ENCODE measurements around the gene ITCH.

ITCH gene

GRCh38 chr20:34363062-34363464 is at the start of gene ITCH:
ITCH (plus strand) TSS chr20:34363273; CDS start chr20:34393812, 30,539 bp downstream.
- TF ChIP-seq, protein P1, sequence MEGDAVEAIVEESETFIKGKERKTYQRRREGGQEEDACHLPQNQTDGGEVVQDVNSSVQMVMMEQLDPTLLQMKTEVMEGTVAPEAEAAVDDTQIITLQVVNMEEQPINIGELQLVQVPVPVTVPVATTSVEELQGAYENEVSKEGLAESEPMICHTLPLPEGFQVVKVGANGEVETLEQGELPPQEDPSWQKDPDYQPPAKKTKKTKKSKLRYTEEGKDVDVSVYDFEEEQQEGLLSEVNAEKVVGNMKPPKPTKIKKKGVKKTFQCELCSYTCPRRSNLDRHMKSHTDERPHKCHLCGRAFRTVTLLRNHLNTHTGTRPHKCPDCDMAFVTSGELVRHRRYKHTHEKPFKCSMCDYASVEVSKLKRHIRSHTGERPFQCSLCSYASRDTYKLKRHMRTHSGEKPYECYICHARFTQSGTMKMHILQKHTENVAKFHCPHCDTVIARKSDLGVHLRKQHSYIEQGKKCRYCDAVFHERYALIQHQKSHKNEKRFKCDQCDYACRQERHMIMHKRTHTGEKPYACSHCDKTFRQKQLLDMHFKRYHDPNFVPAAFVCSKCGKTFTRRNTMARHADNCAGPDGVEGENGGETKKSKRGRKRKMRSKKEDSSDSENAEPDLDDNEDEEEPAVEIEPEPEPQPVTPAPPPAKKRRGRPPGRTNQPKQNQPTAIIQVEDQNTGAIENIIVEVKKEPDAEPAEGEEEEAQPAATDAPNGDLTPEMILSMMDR (IDR thresholded peaks at IDR 0.05; ENCODE audit: insufficient read depth, low read depth, low read length, missing control alignments): no peak
- DNase-seq (ENCODE audit: low read depth): peak; percentile 96
- H3K4me3 ChIP-seq (ENCODE audit: low read depth, low read length): peak within 1 kb of the TSS; percentile 88

DNA sequence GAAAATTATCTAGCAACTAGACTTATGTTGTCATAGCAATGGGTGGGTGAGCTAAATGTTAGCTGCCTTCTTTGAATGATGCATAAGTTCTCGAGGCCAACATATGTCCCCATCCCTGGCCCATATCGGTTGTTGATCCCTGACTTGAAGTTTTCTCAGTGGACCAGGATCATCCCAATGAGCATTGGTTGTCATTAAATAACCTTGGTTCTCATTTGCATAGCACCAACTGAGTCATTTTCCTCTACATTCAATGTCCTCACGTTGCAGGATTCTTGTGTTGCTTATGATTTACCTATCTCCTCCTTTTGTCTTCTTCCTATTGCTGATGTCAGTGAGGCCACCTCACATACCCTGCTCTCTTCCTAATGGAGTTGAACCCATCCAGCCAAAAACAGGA is 47.8 kb upstream of the ITCH start:
- TF ChIP-seq, protein P1 (IDR thresholded peaks at IDR 0.05; ENCODE audit: insufficient read depth, low read depth, low read length, missing control alignments): no peak
- no peak for DNase-seq (ENCODE audit: low read depth)
- H3K4me3 ChIP-seq (ENCODE audit: low read depth, low read length): no peak overlapping the region

DNA sequence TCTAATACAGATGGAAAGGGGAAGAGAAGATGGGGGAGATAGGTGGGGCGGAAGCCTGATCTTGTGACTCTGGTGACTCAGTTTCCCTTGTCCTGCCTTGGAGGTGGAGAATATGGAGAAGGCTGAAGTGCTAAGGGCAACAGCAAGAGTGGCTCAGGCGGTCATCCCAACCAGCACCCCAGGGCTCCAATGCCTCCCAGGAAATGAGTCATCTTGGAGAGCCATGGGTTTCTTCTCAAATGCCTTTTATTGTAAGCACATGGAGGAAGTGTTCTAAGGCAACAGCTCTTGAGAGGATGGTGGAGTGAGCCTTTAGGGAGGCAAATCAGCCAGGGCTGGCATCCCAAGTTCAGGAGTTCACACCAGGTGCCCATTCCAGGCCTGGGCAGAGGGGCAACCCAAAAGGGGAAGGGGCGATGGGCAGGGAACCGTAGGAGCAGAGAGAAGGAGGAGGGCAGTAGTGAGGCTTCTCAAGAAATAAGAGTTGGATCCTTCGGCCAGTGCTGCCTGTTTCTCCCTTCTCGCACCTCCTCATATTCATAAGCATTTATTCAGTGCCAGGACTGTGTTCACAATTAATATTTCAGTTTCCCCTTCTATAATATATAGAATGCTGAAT is 46.8 kb upstream of the ITCH start:
- TF ChIP-seq, protein P1 (IDR thresholded peaks at IDR 0.05; ENCODE audit: insufficient read depth, low read depth, low read length, missing control alignments): no peak
- no peak for DNase-seq (ENCODE audit: low read depth)
- no peak overlapping the region for H3K4me3 ChIP-seq (ENCODE audit: low read depth, low read length)

- DNase-seq (ENCODE audit: low read depth): no peak
- H3K4me3 ChIP-seq (ENCODE audit: low read depth, low read length): no peak overlapping the region
- TF ChIP-seq, protein P1 (IDR thresholded peaks at IDR 0.05; ENCODE audit: insufficient read depth, low read depth, low read length, missing control alignments): no peak
Observed at GRCh38 chr20:34318609-34319443, 44.2 kb upstream of the ITCH start.

- TF ChIP-seq, protein P1 (IDR thresholded peaks at IDR 0.05; ENCODE audit: insufficient read depth, low read depth, low read length, missing control alignments): no peak
- no peak overlapping the region for H3K4me3 ChIP-seq (ENCODE audit: low read depth, low read length)
- DNase-seq (ENCODE audit: low read depth): no peak
Observed at GRCh38 chr20:34320861-34321260, 42.2 kb upstream of the ITCH start.

- no peak overlapping the region for H3K4me3 ChIP-seq (ENCODE audit: low read depth, low read length)
- no peak for DNase-seq (ENCODE audit: low read depth)
- TF ChIP-seq, protein P1 (IDR thresholded peaks at IDR 0.05; ENCODE audit: insufficient read depth, low read depth, low read length, missing control alignments): no peak
Observed at GRCh38 chr20:34322267-34323105, 40.6 kb upstream of the ITCH start.

Data from GM12865 (cell line).